ENCODE data around the gene GUCA2B.

The GUCA2B gene

GRCh38 chr1:42143896-42144710 lies 9.1 kb upstream of the GUCA2B start:
- no peak for DNase-seq

- no peak for DNase-seq
Observed at GRCh38 chr1:42144711-42145388, 8.4 kb upstream of the GUCA2B start.

GRCh38 chr1:42145389-42145716 lies 7.9 kb upstream of the GUCA2B start:
- DNase-seq, result no peak

- DNase-seq, result no peak
Observed at GRCh38 chr1:42145764-42146625, 7.2 kb upstream of the GUCA2B start.

- peak; percentile 71 for DNase-seq
Observed at GRCh38 chr1:42146626-42147320, 6.4 kb upstream of the GUCA2B start.

- no peak for DNase-seq
Observed at GRCh38 chr1:42148166-42148565, 5.0 kb upstream of the GUCA2B start.

GRCh38 chr1:42150651-42151050 lies 2.6 kb upstream of the GUCA2B start:
- peak; percentile 1 for DNase-seq

GRCh38 chr1:42152119-42152518 lies 1.1 kb upstream of the GUCA2B start:
- peak; percentile 8 for DNase-seq

GRCh38 chr1:42153624-42154023 lies 414 bp downstream of the GUCA2B start:
- DNase-seq, result peak; percentile 8

- peak; percentile 27 for DNase-seq
Observed at GRCh38 chr1:42154685-42155084, 1.5 kb downstream of the GUCA2B start.

- peak; percentile 22 for DNase-seq
Observed at GRCh38 chr1:42155362-42155761, 2.2 kb downstream of the GUCA2B start.

GRCh38 chr1:42157667-42158066 lies 4.5 kb downstream of the GUCA2B start:
- DNase-seq, result peak; percentile 16

GRCh38 chr1:42158189-42158588 lies 5.0 kb downstream of the GUCA2B start:
- DNase-seq, result no peak

GRCh38 chr1:42162181-42162580 lies 9.0 kb downstream of the GUCA2B start:
- DNase-seq, result no peak

- no peak for DNase-seq
Observed at GRCh38 chr1:42163114-42163513, 9.9 kb downstream of the GUCA2B start.

GRCh38 chr1:42163536-42164503 lies 10.6 kb downstream of the GUCA2B start:
- DNase-seq, result peak; percentile 9

GRCh38 chr1:42164551-42165420 lies 11.6 kb downstream of the GUCA2B start, which contains the start of gene GUCA2A:
Gene GUCA2A (minus strand): TSS chr1:42164745. CDS start chr1:42164712, 33 bp downstream.
- peak; percentile 24 for DNase-seq

- peak; percentile 12 for DNase-seq
Observed at GRCh38 chr1:42165511-42166210, 12.5 kb downstream of the GUCA2B start.

- peak; percentile 17 for DNase-seq
Observed at GRCh38 chr1:42167611-42168390, 14.6 kb downstream of the GUCA2B start.

All from activated CD4-positive, CD25-positive, alpha-beta regulatory T cell treated with anti-CD3 and anti-CD28 coated beads, Interleukin-2, amount 50 U/mL, for 72 hours (primary cell).